T follicular helper cell (primary cell): ENCODE measurements around the gene AGXT.

Source experiments
- DNase-seq: peaks from one replicate; pipeline ENCODE4 v3.0.0-alpha.2; 2020; ENCODE audit warnings: low read depth

The AGXT gene

DNA sequence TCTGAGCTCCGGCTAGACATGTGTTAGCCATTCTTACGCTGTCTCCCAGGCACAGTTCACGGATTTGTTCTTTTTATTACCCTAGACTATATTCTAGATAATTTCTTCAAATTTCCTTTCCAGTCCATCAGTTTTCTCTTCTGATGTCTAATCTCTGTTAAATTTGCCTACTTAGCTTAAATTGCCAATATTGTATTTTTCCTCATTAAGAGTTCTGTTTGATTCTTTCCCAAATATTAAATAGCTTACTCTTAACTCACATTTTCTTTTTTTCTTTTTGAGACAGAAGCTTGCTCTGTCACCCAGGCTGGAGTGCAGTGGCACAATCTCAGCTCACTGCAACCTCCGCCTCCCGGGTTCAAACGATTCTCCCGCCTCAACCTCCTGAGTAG, 58.8 kb downstream of the AGXT start:
- no peak for DNase-seq

DNA sequence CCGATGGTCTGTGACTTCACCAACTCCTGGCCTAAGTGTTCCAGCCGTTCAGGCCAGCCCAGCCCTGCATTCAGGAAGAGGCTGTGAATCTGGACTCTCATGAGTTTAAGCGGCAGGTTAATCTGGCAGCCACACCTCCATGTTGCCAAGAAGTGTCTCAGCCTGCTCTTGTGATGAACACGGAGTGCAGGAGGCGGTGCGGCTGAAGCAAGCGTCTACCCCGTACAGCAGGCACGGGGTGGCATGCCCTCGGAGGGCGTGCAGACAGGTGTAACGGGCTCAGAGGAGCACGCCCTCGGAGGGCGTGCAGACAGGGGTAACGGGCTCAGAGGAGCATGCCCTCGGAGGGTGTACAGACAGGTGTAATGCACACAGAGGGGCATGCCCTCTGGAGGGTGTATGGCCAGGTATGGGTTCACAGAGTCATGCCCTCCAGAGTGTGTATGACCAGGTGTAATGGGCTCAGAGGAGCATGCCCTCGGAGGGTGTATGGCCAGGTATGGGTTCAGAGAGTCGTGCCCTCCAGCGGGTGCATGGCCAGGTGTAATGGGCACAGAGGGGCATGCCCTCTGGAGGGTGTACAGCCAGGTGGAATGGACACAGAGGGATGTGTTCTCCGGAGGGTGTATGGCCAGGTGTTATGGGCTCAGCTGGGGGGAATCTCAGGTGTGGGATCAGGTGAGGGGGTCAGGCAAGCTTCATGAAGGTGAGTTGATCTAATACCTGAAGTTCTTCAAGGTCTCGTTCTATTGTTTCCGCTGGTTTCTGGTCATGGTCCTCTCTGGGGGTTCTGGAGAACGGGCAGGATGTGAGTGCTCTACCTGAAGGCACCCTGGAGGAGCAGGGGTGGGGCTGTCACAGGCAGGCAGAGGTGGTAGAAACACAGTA, 60.1 kb downstream of the AGXT start:
- DNase-seq: no peak

DNA sequence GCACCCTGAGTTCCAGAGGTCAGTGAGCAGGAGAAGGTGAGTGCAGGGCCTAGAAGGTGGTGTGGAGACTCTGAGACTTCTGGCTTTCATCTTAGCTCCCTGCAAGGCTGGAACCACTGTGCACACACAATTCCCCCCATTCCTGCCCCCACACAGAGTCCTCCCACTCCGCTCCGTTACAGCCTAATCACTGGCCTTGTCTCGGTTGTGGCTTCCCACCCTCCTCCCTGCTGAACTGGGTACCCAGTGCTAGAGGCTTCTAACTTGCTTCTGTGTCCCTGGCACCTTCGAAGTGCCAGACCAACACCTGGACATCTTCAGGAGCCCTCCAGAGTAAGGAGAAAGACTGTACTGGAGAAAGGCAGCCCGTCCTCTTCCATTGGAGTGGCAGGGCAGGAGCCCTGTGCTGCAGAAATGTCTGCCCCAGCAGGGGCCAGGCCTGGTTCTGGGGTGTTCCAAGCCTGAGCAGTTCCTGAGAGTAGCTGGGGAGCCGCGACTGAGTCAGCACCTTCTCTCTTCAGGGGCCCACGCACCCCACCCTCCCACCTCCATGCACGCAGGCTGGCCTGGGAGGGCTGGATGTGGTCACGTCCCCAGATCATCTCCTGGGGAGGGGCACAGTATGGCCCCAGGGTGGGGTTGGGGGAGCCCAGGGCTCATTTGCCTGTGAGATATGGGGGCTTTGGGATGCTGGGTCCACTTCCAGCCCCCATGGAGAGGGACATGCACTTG, 60.9 kb downstream of the AGXT start:
- DNase-seq: no peak
